HL-60/S4 (cell line): ENCODE data around the gene SMPD3.
"Not testable (repeated sequence)": the region's sequence is repeated elsewhere in the genome, so short reads cannot be mapped to it uniquely, and the experiment has no call there.

Experiments used
- in situ Hi-C: fragments of 300-500 bp; cut with MboI; formaldehyde crosslinking; loops from 2 replicates; pipeline ENCODE4 v1.14.3; 2022; ENCODE audit warnings: low sequenced_read_pairs

Gene SMPD3

GRCh38 chr16:68448360-68448970 is at the start of gene SMPD3:
SMPD3 (minus strand) TSS chr16:68448508; CDS start chr16:68372181, 76,327 bp downstream.
- in situ Hi-C loops = no loop called here

- in situ Hi-C loops = no loop called here
Measured at GRCh38 chr16:68496689-68497088, 48.4 kb upstream of the SMPD3 start.

GRCh38 chr16:68494261-68494660 is 46.0 kb upstream of the SMPD3 start:
- in situ Hi-C loops = not testable (repeated sequence)

GRCh38 chr16:68493412-68494070 is 45.2 kb upstream of the SMPD3 start:
- in situ Hi-C loops = no loop called here

GRCh38 chr16:68492543-68493411 is 44.5 kb upstream of the SMPD3 start:
- in situ Hi-C loops = no loop called here

- in situ Hi-C loops = no loop called here
Measured at GRCh38 chr16:68492151-68492542, 43.8 kb upstream of the SMPD3 start.

GRCh38 chr16:68491576-68491950 is 43.3 kb upstream of the SMPD3 start:
- in situ Hi-C loops = no loop called here

- in situ Hi-C loops = no loop called here
Measured at GRCh38 chr16:68490829-68491575, 42.7 kb upstream of the SMPD3 start.

- in situ Hi-C loops = no loop called here
Measured at GRCh38 chr16:68490358-68490757, 42.0 kb upstream of the SMPD3 start.

- in situ Hi-C loops = no loop called here
Measured at GRCh38 chr16:68488554-68488953, 40.2 kb upstream of the SMPD3 start.

GRCh38 chr16:68487669-68488068 is 39.4 kb upstream of the SMPD3 start:
- in situ Hi-C loops = no loop called here

GRCh38 chr16:68487203-68487514 is 38.9 kb upstream of the SMPD3 start:
- in situ Hi-C loops = no loop called here

- in situ Hi-C loops = no loop called here
Measured at GRCh38 chr16:68486502-68487202, 38.3 kb upstream of the SMPD3 start.

GRCh38 chr16:68481636-68482035 is 33.3 kb upstream of the SMPD3 start:
- in situ Hi-C loops = no loop called here

- in situ Hi-C loops = no loop called here
Measured at GRCh38 chr16:68480084-68480995, 32.0 kb upstream of the SMPD3 start.

GRCh38 chr16:68479271-68479670 is 31.0 kb upstream of the SMPD3 start:
- in situ Hi-C loops = no loop called here

- in situ Hi-C loops = no loop called here
Measured at GRCh38 chr16:68478526-68479250, 30.4 kb upstream of the SMPD3 start.

GRCh38 chr16:68475071-68475470 is 26.8 kb upstream of the SMPD3 start:
- in situ Hi-C loops = no loop called here
